Measurements from ENCODE around the gene G3BP1.
"Not testable (repeated sequence)": the region's sequence is repeated elsewhere in the genome, so short reads cannot be mapped to it uniquely, and the experiment has no call there.

G3BP1 gene

GRCh38 chr5:151800532-151800931, 28.8 kb downstream of the G3BP1 start:
- no peak for DNase-seq

- DNase-seq = no peak
These were observed 33.9 kb downstream of the G3BP1 start for GRCh38 chr5:151805414-151806223.

- DNase-seq = no peak
These were observed 36.9 kb downstream of the G3BP1 start for GRCh38 chr5:151808451-151809169.

GRCh38 chr5:151810449-151810848, 38.7 kb downstream of the G3BP1 start:
- no peak for DNase-seq

- no peak for DNase-seq
These were observed 39.1 kb downstream of the G3BP1 start for GRCh38 chr5:151810897-151811296.

- DNase-seq = no peak
These were observed 40.0 kb downstream of the G3BP1 start for GRCh38 chr5:151811593-151812321.

GRCh38 chr5:151812757-151813309, 41.1 kb downstream of the G3BP1 start:
- DNase-seq = no peak

- DNase-seq = no peak
These were observed 43.3 kb downstream of the G3BP1 start for GRCh38 chr5:151815051-151815450.

GRCh38 chr5:151819830-151820229, 48.1 kb downstream of the G3BP1 start:
- DNase-seq = peak in 1 of 2 experiments; percentile 9

- DNase-seq = no peak
These were observed 48.5 kb downstream of the G3BP1 start for GRCh38 chr5:151820271-151820670.

- DNase-seq = no peak
These were observed 49.1 kb downstream of the G3BP1 start for GRCh38 chr5:151820903-151821302.

GRCh38 chr5:151822141-151822540, 50.4 kb downstream of the G3BP1 start:
- no peak for DNase-seq

GRCh38 chr5:151825445-151825844, 53.7 kb downstream of the G3BP1 start:
- peak; percentile 63 to 83 for DNase-seq

GRCh38 chr5:151829370-151829769, 57.6 kb downstream of the G3BP1 start:
- DNase-seq = no peak

- DNase-seq = not testable (repeated sequence)
These were observed 61.1 kb downstream of the G3BP1 start for GRCh38 chr5:151832843-151833242.

- no peak for DNase-seq
These were observed 75.0 kb downstream of the G3BP1 start for GRCh38 chr5:151846765-151847164.

GRCh38 chr5:151847871-151848270, 76.1 kb downstream of the G3BP1 start:
- no peak for DNase-seq

GRCh38 chr5:151855701-151856100, 83.9 kb downstream of the G3BP1 start:
- no peak for DNase-seq

GRCh38 chr5:151856861-151857260, 85.1 kb downstream of the G3BP1 start:
- DNase-seq = no peak

- not testable (repeated sequence) for DNase-seq
These were observed 89.1 kb downstream of the G3BP1 start for GRCh38 chr5:151860867-151861266.

Data from NCI-H524 (cell line).